CD4-positive, alpha-beta T cell treated with Interleukin-1 beta for 1 hour (primary cell): Measurements from ENCODE around the gene STARD6.
"Not testable (repeated sequence)": the region's sequence is repeated elsewhere in the genome, so short reads cannot be mapped to it uniquely, and the experiment has no call there.

ENCODE experiments used
- DNase-seq, 2 donors: peaks; one replicate each; pipeline ENCODE4 v3.0.0-alpha.2; 2020 to 2022

Gene STARD6

GRCh38 chr18:54335638-54336173, 22.0 kb downstream of the STARD6 start:
- DNase-seq, result no peak

DNA sequence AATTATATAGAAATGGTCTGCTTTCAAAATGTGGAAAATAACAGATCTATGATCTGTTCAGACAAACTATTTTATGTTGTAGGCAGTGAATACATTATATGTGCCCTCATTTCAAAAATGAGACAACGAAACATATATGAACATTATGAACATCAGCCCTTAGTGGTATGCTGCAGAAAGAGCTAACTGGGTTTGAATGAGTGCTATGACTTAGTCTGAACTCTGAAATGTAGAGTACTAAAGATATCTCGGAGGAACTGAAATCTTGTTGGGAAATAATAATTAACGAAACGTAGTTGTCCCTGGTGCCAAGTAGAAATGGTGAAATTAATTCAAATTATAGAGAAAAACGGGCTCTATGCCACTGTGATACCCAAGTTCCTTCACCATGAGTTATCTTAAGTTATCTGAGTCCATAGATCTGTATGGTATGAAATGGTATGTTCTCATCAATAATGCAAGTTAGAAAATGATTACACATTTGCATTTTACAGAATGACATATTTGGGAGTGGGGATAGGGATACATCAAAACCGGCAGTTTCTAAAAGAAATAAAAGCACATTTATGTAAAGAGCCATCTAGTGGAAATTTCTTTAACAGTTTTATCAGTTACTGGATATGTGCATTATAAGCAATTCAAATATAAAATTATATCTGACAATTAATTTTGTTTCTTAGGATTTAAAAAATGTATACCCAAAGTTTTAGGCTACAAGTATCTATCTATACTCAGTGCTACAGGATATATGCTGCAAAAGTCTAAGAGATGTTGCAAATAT, 26.7 kb downstream of the STARD6 start:
- no peak for DNase-seq

DNA sequence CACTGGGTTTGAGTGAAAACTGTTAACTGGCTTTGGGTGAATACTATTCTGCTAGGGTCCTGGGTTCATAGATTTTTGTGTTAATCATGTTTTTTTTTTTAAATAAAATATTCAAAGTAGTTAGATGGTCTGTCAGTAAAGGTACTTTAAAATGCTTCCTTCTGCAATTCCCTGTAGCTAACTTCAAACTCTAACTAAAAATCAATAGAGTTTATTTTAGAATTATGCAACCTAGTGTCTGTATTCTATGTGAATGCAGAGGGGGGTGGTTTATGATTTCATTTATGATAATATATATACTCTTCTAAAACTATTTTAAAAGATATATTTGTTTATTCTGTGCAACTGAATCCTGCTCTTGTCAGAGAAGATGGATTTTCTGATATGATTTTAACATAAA, 27.9 kb downstream of the STARD6 start:
- DNase-seq, result no peak

DNA sequence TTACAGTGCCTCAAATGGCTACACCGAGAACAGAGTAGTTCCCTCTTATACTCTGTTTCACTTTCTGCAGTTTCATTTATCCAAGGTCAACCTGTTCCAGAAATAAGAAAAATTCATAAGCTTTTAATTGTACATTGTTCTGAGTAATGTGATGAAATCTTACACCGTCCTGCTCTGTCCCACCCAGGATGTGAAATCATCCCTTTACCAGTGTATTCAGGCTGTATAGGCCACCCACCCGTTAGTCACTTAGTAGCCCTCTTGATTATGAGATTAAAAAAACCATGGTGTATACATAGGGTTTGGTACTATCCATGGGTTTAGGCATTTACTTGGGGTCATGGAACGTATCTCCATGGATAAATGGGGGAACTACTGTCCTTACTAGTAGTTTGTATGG, 29.8 kb downstream of the STARD6 start:
- no peak for DNase-seq

- no peak for DNase-seq
Observed at GRCh38 chr18:54323970-54324369, 33.7 kb downstream of the STARD6 start.

GRCh38 chr18:54323561-54323960, 34.1 kb downstream of the STARD6 start:
- no peak for DNase-seq

GRCh38 chr18:54316071-54316820, 41.4 kb downstream of the STARD6 start:
- DNase-seq, result no peak

DNA sequence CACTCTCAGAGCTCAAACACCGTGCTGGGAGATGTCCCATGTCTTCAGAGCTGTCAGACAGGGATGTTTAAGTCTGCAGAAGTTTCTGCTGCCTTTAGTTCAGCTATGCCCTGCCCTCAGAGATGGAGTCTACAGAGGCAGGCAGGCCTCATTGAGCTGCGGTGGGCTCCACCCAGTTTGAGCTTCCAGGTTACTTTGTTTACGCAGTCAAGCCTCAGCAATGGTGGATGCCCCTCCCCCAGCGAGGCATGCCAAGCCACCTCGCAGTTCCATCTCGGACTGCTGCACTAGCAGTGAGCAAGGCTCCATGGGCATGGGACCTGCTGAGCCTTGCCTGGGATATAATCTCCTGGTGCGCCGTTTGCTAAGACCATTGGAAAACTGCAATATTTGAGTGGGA, 48.1 kb downstream of the STARD6 start:
- not testable (repeated sequence) for DNase-seq

DNA sequence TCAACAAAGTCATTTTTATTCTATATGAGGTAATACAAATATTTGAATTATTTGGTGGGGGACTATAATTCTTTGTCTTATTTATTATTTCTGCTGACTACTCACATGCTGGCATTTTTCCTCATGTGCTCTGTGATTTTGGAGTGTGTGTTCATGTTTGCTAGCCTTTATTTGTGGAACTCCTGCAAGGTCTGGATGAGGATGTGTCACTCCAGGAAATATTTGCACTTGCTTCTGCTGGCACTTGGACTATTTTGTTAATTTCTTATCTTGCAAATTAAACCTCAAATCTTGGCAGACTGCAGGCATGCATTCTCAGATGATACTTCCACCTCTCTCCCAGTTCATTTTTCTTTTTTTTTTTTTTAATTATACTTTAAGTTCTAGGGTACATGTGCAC, 54.2 kb downstream of the STARD6 start:
- no peak for DNase-seq

GRCh38 chr18:54298991-54299390, 58.7 kb downstream of the STARD6 start:
- not testable (repeated sequence) for DNase-seq

DNA sequence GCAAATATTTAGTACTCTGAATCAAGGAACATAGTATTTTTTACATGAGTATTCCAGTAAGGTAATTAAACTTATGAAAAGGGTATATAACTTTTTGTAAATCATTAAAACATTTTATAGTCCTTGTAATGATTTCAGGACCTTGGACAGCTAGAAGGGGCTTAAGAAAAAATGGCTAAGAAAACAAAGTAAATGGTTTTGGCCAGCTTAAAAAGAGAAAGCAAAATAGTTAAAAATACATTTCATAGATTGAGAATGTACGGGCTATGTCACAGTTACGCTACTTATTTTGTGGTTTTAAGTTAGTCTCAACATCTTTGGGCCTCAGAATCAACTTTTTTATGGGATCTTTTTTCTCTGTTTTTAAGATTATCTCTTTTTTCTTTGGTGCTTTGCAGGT, 61.6 kb downstream of the STARD6 start:
- no peak for DNase-seq

GRCh38 chr18:54294274-54294673, 63.4 kb downstream of the STARD6 start:
- no peak for DNase-seq

DNA sequence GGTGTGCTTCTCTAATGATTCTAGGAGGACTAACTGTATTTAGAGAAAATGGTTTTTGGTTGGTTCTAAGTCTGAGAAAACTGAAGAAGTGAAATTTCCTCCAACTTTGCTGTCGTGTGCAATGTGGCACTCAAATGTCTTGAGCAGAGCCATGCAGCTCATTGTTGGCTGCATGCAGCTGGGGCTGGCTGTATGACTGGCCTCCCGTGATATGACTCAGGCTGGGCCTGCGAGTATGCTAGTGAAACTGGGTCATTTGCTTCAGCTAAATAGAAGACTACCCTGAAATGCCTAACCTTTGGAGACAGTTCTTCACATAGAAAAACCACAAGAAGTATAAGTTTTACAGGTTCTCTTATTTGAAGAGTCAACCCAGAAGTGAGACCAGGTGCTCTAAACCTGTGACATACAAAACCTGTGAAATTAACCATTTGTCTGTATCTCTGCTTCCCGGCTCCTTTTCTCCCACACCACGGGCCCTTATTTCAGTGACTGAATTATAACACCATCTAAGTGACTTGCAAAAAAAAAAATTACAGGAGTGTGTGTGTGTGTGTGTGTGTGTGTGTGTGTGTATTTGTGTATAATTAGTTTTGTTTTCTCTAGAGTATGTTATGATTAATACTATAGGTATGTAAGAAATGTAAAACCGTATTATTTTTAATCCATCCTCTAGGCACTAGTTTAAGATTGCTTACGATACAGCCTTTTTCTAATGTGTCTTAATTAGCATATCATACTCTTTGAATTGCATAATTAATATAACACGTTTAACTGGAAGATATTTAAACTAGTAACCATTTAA, 72.5 kb downstream of the STARD6 start:
- DNase-seq, result peak; percentile 18 to 24

DNA sequence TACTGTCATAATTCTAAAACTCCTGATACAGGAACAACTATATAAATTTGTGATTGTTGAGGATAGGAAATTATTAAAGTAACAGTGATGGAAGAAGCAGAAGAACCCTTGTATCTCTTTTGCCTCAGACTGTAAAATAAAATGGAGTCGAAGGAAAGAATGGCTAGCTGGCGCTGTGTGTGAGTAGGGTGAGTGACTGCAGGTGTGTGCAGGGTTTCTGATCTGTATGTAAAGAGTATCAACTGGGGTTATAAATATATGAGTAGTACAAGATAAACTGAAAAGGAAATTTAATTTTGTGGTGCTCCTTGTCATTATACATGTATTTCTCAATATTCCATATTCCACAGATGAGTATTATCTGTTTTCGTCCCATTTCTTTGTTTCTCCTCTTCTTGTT, 73.1 kb downstream of the STARD6 start:
- DNase-seq, result no peak

DNA sequence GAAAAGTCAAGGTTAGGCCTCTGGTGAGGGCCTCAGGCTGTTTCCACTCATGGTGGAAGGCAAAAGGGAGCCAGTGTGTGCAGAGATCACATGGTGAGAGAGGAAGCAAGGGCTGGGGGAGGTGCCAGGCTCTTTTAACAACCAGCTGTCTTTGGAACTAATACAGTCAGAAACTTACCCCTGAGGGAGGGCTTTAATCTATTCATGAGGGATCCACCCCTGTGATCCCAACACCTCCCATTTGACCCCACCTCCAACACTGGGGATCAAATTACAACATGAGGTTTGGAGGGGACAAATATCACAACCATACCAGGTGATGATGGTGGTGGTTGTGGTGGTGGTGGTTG, 77.5 kb downstream of the STARD6 start:
- DNase-seq, result no peak

- DNase-seq, result no peak
Observed at GRCh38 chr18:54279477-54280219, 78.0 kb downstream of the STARD6 start.

DNA sequence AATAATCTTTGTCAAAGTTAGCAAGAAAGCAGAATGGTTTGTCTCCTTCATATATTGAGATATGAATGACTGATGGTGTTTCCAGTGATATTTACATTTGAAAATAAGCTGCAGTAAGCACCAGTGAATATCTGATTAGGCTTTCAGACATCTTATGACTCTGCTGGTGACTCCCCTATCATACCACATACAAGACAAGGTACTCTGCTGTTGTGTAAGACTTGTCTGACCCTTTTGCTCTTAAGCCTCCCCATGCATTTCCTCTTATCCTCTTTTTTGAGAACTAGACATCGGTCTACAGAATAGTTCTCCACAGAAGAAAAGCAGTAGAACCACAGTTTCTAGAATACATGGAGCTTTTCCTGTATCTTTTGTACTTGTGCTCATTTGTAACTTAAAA, 79.0 kb downstream of the STARD6 start:
- DNase-seq, result no peak

DNA sequence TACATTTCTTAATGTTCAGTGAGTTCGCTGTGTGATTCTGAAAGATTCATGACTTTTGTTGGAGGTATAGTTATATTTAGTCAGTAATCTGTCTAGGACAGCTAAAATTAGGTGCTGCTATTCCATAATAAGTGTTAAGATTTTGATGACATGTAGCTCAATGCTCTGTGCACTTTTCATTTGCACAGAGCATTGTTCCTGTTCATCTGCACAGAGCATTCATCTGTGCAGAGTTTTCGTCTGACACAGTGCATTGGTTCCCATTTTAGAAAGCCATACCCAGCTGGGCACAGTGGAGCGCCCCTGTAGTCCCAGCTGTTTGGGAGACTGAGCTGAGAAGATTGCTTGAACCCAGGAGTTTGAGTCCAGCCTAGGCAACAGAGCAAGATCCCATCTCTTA, 79.8 kb downstream of the STARD6 start:
- no peak for DNase-seq
